K562 (cell line): ENCODE measurements around the gene BMI1. TPM values are rescaled to one million over a fixed set of nuclear protein-coding genes. Genes with fewer than 3 reads are reported as not detected.
A peak's percentile ranks its signal among the peaks of the same experiment; 100 is the strongest.

Experiments used
- ATAC-seq: fragments of 200-7000 bp; cut with Tn5 transposase; 3 replicates; pipeline ENCODE4 v1.9.1; 2020; ENCODE audit warnings: moderate library complexity
- BruUV-seq: library from RNA; stranded (reverse); fragments of 400-500 nt; replicated peaks from 2 replicates; lab custom pipeline; 2021; lab: Mats Ljungman, UMichigan
- CTCF ChIA-PET: fragments of 300-600 bp; formaldehyde crosslinking; extraction: SDS; loops from one replicate; lab custom pipeline; 2021; ENCODE audit warnings: low intra/inter-chr PET ratio; lab: Yijun Ruan, JAX
- POLR2A ChIA-PET: fragments of 300-600, 350-650 bp; sonication (Branson Sonifier 250); formaldehyde crosslinking; extraction: SDS; loops from one replicate; lab custom pipeline; 2021; ENCODE audit warnings: antibody characterized with exemption, inconsistent platforms; lab: Yijun Ruan, JAX
- DNase-seq, 4 experiments: peaks; one replicate each; pipeline versions ENCODE4 v3.0.0 to v3.0.0-alpha.2; 2011 to 2018; ENCODE audit warnings: low spot score in 3 of 4, mixed read lengths in 3 of 4; ENCODE audit errors: extremely low read depth in 1 of 4
- FAIRE-seq: peaks from 2 replicates; lab custom pipeline; 2011; peaks lifted over from hg19 to GRCh38; lab: Jason Lieb, UNC
- H2AFZ ChIP-seq: 2 replicates; pipeline ENCODE4 v1.6.0; 2011; ENCODE audit warnings: low read depth, low read length, control low read depth, inconsistent platforms
- H3K27ac ChIP-seq: fragments of 200-600 bp; 3 replicates; pipeline ENCODE4 v1.8.0; 2011; ENCODE audit warnings: low read depth, mild to moderate bottlenecking, control low read depth, inconsistent platforms, low read length, moderate library complexity, mixed read lengths; ENCODE audit errors: extremely low read depth
- H3K27me3 ChIP-seq, 2 experiments: fragments of 300-600 bp in 1 of 2; 2 replicates in 1 of 2; 3 replicates in 1 of 2; pipeline versions ENCODE4 v1.6.0 to v1.8.0; 2011; ENCODE audit warnings: inconsistent platforms in 2 of 2, low read length in 2 of 2, mild to moderate bottlenecking in 1 of 2, mixed read lengths in 1 of 2, moderate library complexity in 1 of 2; ENCODE audit not compliant: control insufficient read depth in 2 of 2, insufficient read depth in 2 of 2
- H3K36me3 ChIP-seq: fragments of 300-600 bp; 3 replicates; pipeline ENCODE4 v1.8.0; 2011; ENCODE audit warnings: mild to moderate bottlenecking, low read length, inconsistent platforms; ENCODE audit not compliant: control insufficient read depth, insufficient read depth
- H3K4me1 ChIP-seq, 2 experiments: fragments of 200-600 bp in 1 of 2; replicated peaks in 1 of 2; 2 replicates in 1 of 2; 3 replicates in 1 of 2; pipeline versions ENCODE4 v1.5.1 to v1.8.0; 2011; ENCODE audit warnings: inconsistent platforms in 2 of 2, low read length in 2 of 2, mild to moderate bottlenecking in 1 of 2, mixed read lengths in 1 of 2, moderate library complexity in 1 of 2; ENCODE audit not compliant: control insufficient read depth in 2 of 2, insufficient read depth in 2 of 2
- H3K4me2 ChIP-seq: 2 replicates; pipeline ENCODE4 v1.6.1; 2011; ENCODE audit warnings: low read length, control low read depth, inconsistent platforms, mixed read lengths; ENCODE audit not compliant: insufficient read depth
- H3K4me3 ChIP-seq: fragments of 200-600 bp; sonication (generic), shearing (Covaris generic); 2 replicates; pipeline ENCODE4 v1.5.1; 2016; ENCODE audit warnings: control low read depth, inconsistent platforms
- H3K79me2 ChIP-seq: fragments of 200-600 bp; 3 replicates; pipeline ENCODE4 v1.8.0; 2011; ENCODE audit warnings: low read length, inconsistent platforms; ENCODE audit not compliant: control insufficient read depth, insufficient read depth
- H3K9ac ChIP-seq, 2 experiments: 2 replicates each; pipeline versions ENCODE4 v1.6.0 to v1.6.1; 2011; ENCODE audit warnings: low read depth in 2 of 2, low read length in 2 of 2, control low read depth in 1 of 2, inconsistent platforms in 1 of 2, mild to moderate bottlenecking in 1 of 2, mixed read lengths in 1 of 2; ENCODE audit not compliant: insufficient read depth in 1 of 2
- H3K9me1 ChIP-seq: one replicate; pipeline ENCODE4 v1.6.0; 2011; ENCODE audit warnings: inconsistent platforms, mild to moderate bottlenecking, low read length, moderate library complexity; ENCODE audit not compliant: control insufficient read depth, insufficient read depth
- H3K9me3 ChIP-seq: replicated peaks from 2 replicates; pipeline ENCODE4 v1.5.1; 2011; ENCODE audit warnings: low read depth, low read length, inconsistent platforms; ENCODE audit not compliant: control insufficient read depth, insufficient read depth
- H4K20me1 ChIP-seq: replicated peaks from 2 replicates; pipeline ENCODE4 v1.6.1; 2011; ENCODE audit warnings: low read length, inconsistent platforms, mixed read lengths; ENCODE audit not compliant: control insufficient read depth, insufficient read depth
- NCOA1 ChIP-seq: fragments of 450-650 bp; IDR thresholded peaks from 2 replicates; pipeline ENCODE4 v1.6.1; 2016; ENCODE audit warnings: low read depth
- NCOA6 ChIP-seq: fragments of 450-650 bp; IDR thresholded peaks from 2 replicates; pipeline ENCODE4 v1.6.1; 2017; ENCODE audit warnings: mild to moderate bottlenecking
- PTBP1 ChIP-seq: fragments of 200-400 bp; formaldehyde crosslinking; IDR thresholded peaks from 2 replicates; pipeline ENCODE4 v1.6.1; 2017; ENCODE audit warnings: low read depth, low read length
- SRSF7 ChIP-seq: fragments of 200-400 bp; formaldehyde crosslinking; optimal IDR thresholded peaks from 2 replicates; pipeline ENCODE3; 2017; ENCODE audit warnings: mild to moderate bottlenecking, low read depth, low read length
- WGBS: fragments of 100-300 bp; shearing (Covaris generic); methylation state at CpG from one replicate; pipeline ENCODE4 v1.1.6; 2016; ENCODE audit warnings: low coverage, mixed read lengths; ENCODE audit not compliant: insufficient coverage; ENCODE audit errors: missing lambda C conversion rate; 5-methylcytosine and 5-hydroxymethylcytosine counted together
- in situ Hi-C: fragments of 300-500 bp; cut with MboI; formaldehyde crosslinking; loops from 4 replicates; pipeline ENCODE4 v1.15.0; 2018; ENCODE audit warnings: inconsistent platforms, mixed read lengths
- intact Hi-C: fragments of 100-400 bp; cut with micrococcal nuclease; formaldehyde crosslinking; loops from 2 replicates; pipeline ENCODE4 v1.14.2; 2022
- polyA plus RNA-seq, 8 experiments: library from polyadenylated mRNA; depleted of rRNA in 4 of 8; stranded (reverse) in 5 of 8; unstranded in 3 of 8; fragments of >200 nt; fragmentation: Nextera tagmentation in 2 of 8; fragmentation: Illumina TruSeq in 1 of 8; extraction: Ambion mirVana in 2 of 8; extraction: Trizol in 1 of 8; gene quantifications; 2 replicates each; pipeline versions ENCODE4 v1.2.1 to v1.2.3, GENCODE V29; 2011 to 2014; ENCODE audit warnings: inconsistent platforms in 1 of 8, missing spikeins in 1 of 8
- total RNA-seq, 7 experiments: library from RNA; depleted of rRNA in 6 of 7; stranded (reverse); fragments of >200 nt in 6 of 7; fragmentation: Illumina TruSeq in 2 of 7; extraction: Trizol in 2 of 7; gene quantifications; 2 replicates each; pipeline versions ENCODE4 v1.2.1 to v1.2.3, GENCODE V29; 2011 to 2021; ENCODE audit warnings: low replicate concordance in 1 of 7
- TF ChIP-seq, protein P1 (sequence below): IDR thresholded peaks from 2 replicates; pipeline ENCODE4 v1.6.1; 2011; ENCODE audit warnings: borderline replicate concordance, low read depth, mild to moderate bottlenecking, moderate library complexity, low read length; ENCODE audit not compliant: insufficient read depth, poor library complexity, severe bottlenecking

BMI1 gene
- total and polyA plus RNA-seq, 9 of the 15 experiments (the other 6 are each of a cell fraction or from before 2014, with no cell fraction given): 21.4 to 103 (median 70.8) TPM

DNA sequence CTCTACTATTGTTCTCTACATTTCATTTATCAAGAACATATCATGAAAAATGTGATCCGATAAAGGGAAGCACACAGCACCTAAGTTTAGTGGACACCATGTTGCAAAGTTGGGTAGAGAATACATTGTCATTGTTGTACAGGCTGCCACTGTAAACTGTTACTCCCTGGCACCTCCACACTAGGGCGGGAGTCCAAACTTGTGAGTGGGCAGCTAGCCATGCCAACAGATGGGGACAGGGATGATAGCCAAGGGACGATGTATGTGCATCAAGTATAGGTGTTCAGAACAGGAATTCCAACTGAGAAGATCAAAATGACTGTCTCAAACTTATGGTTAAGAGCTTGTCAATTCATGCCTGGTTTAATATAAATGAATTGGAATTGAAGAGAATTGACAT is 35.8 kb upstream of the BMI1 start:
- Histone ChIP-seq H4K20me1 (no peaks in the 10 kb centered on the region), H3K4me1 (no peaks in the 10 kb centered on the region; a peak in 2 of 5 replicates), H3K4me3 (no peak overlapping the region), H2AFZ (no peak overlapping the region), H3K9me3 (no peaks in the 10 kb centered on the region), H3K79me2 (no peaks in the 10 kb centered on the region), H3K4me2 (0 out of 2 replicates have a peak overlapping the region, but pooled peaks have one; percentile 14), H3K9me1 (no peaks in the 10 kb centered on the region), H3K36me3 (no peaks in the 10 kb centered on the region)
- ATAC-seq (no peak), FAIRE-seq (no peak)
- intact Hi-C loops (no loop called here), in situ Hi-C loops (no loop called here)
- CTCF ChIA-PET: no interaction called here
- WGBS: 45% methylated on average over 3 of the region's 3 CpGs
- no TSS peak for BruUV-seq
- TF ChIP-seq NCOA6 (no peak), PTBP1 (no peak), SRSF7 (no peak), NCOA1 (no peak)
- TF ChIP-seq, protein P1, sequence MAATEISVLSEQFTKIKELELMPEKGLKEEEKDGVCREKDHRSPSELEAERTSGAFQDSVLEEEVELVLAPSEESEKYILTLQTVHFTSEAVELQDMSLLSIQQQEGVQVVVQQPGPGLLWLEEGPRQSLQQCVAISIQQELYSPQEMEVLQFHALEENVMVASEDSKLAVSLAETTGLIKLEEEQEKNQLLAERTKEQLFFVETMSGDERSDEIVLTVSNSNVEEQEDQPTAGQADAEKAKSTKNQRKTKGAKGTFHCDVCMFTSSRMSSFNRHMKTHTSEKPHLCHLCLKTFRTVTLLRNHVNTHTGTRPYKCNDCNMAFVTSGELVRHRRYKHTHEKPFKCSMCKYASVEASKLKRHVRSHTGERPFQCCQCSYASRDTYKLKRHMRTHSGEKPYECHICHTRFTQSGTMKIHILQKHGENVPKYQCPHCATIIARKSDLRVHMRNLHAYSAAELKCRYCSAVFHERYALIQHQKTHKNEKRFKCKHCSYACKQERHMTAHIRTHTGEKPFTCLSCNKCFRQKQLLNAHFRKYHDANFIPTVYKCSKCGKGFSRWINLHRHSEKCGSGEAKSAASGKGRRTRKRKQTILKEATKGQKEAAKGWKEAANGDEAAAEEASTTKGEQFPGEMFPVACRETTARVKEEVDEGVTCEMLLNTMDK: no peak
- TF ChIP-seq, all 486 proteins: peak for 0
- H3K27me3 ChIP-seq: no peaks in the 10 kb centered on the region
- DNase-seq: no peak
- no peak overlapping the region for H3K9ac ChIP-seq
- no peak overlapping the region for H3K27ac ChIP-seq
- POLR2A ChIA-PET: interaction anchor here (0.7 kb wide), 1 partner anchor 59 kb away, joined by 5 read pairs; no protein-coding TSS in a partner anchor
